Measurements from ENCODE around the gene TAF11L2.
"Not testable (repeated sequence)": the region's sequence is repeated elsewhere in the genome, so short reads cannot be mapped to it uniquely, and the experiment has no call there.

The TAF11L2 gene

GRCh38 chr5:17524935-17525334, 26.9 kb downstream of the TAF11L2 start, which contains the start of gene TAF11L5:
TAF11L5 (plus strand) TSS chr5:17525235.
- H3K27me3 ChIP-seq (ENCODE audit: control insufficient read depth in 2 of 2, insufficient read depth in 2 of 2, low read length in 2 of 2); H3K27ac ChIP-seq (ENCODE audit: low read depth in 2 of 2, low read length in 2 of 2); H3K4me3 ChIP-seq (ENCODE audit: low read length in 2 of 2); H3K9me3 ChIP-seq (ENCODE audit: control insufficient read depth in 2 of 2, low read length in 2 of 2); H3K9ac ChIP-seq (ENCODE audit: low read depth in 1 of 2, low read length in 2 of 2); H3K36me3 ChIP-seq (ENCODE audit: control insufficient read depth in 2 of 2, insufficient read depth in 2 of 2, low read length in 2 of 2); H3K4me1 ChIP-seq (ENCODE audit: control insufficient read depth in 2 of 2, insufficient read depth in 2 of 2, low read length in 2 of 2): not testable (repeated sequence)

GRCh38 chr5:17526504-17526903, 28.5 kb downstream of the TAF11L2 start:
- H3K9me3 ChIP-seq (ENCODE audit: control insufficient read depth in 2 of 2, low read length in 2 of 2); H3K36me3 ChIP-seq (ENCODE audit: control insufficient read depth in 2 of 2, insufficient read depth in 2 of 2, low read length in 2 of 2): not testable (repeated sequence)

GRCh38 chr5:17528369-17528768, 30.3 kb downstream of the TAF11L2 start, which contains the start of gene TAF11L6:
TAF11L6 (plus strand) TSS chr5:17528669.
- H3K4me1 ChIP-seq (ENCODE audit: control insufficient read depth in 2 of 2, insufficient read depth in 2 of 2, low read length in 2 of 2); H3K9ac ChIP-seq (ENCODE audit: low read depth in 1 of 2, low read length in 2 of 2); H3K27ac ChIP-seq (ENCODE audit: low read depth in 2 of 2, low read length in 2 of 2); H3K36me3 ChIP-seq (ENCODE audit: control insufficient read depth in 2 of 2, insufficient read depth in 2 of 2, low read length in 2 of 2); H3K9me3 ChIP-seq (ENCODE audit: control insufficient read depth in 2 of 2, low read length in 2 of 2); H3K27me3 ChIP-seq (ENCODE audit: control insufficient read depth in 2 of 2, insufficient read depth in 2 of 2, low read length in 2 of 2); H3K4me3 ChIP-seq (ENCODE audit: low read length in 2 of 2): not testable (repeated sequence)

More at GRCh38 chr5:17526504-17526903, 28.5 kb downstream of the TAF11L2 start:
- not testable (repeated sequence) for H3K4me3 ChIP-seq (ENCODE audit: low read length in 2 of 2); H3K9ac ChIP-seq (ENCODE audit: low read depth in 1 of 2, low read length in 2 of 2); H3K4me1 ChIP-seq (ENCODE audit: control insufficient read depth in 2 of 2, insufficient read depth in 2 of 2, low read length in 2 of 2); H3K27ac ChIP-seq (ENCODE audit: low read depth in 2 of 2, low read length in 2 of 2); H3K27me3 ChIP-seq (ENCODE audit: control insufficient read depth in 2 of 2, insufficient read depth in 2 of 2, low read length in 2 of 2)
